Kidney tubule cell (primary cell): Measurements from ENCODE around the gene HNRNPH3.
"Not testable (repeated sequence)": the region's sequence is repeated elsewhere in the genome, so short reads cannot be mapped to it uniquely, and the experiment has no call there.

Experiments used
- DNase-seq: peaks from one replicate; pipeline ENCODE4 v3.0.0-alpha.2; 2018; ENCODE audit warnings: low spot score

Gene HNRNPH3, protein sequence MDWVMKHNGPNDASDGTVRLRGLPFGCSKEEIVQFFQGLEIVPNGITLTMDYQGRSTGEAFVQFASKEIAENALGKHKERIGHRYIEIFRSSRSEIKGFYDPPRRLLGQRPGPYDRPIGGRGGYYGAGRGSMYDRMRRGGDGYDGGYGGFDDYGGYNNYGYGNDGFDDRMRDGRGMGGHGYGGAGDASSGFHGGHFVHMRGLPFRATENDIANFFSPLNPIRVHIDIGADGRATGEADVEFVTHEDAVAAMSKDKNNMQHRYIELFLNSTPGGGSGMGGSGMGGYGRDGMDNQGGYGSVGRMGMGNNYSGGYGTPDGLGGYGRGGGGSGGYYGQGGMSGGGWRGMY

DNA sequence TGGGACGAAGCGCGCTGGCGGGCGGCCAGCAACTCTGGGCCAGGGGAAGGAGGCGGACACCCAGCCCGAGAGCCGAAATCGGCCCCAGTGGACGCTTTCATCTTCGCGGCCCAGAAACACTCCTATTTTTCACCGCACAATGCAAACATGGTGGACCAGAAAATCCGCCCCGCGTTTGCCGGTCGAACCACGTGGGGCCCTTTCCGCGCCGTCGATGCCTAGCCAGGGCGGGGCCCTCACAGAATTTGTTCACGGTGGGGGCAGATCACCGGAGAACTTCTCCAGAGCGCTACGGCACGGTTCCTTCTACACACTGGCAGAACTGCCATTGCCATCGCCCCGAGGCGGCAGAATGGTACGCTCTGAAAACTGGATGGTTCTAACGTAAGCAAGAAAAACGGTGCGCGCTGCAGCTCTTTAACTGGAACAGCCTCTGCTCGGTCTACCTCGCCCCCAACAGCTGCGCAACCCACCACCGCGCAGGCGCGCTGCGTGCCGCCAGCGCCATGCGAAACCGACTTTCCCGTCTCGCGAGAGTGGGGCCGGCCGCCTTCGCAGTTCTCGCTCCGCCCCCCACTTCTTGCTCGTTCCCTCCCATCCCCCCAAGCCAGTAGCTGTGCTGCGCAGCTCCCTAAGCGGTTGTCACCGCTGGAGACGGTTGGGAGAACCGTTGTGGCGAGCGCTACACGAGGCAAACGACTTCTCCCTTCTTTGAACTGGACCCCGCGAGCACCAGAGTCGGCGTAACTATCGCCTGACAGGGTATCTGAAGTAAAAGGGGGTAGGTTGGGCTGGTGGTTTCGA is at the start of gene HNRNPH3:
TSS of gene HNRNPH3 (plus strand) at position 610 of the 804 bp plus-strand sequence. CDS start 5,158 bp downstream, outside the sequence.
- DNase-seq = peak; percentile 97

DNA sequence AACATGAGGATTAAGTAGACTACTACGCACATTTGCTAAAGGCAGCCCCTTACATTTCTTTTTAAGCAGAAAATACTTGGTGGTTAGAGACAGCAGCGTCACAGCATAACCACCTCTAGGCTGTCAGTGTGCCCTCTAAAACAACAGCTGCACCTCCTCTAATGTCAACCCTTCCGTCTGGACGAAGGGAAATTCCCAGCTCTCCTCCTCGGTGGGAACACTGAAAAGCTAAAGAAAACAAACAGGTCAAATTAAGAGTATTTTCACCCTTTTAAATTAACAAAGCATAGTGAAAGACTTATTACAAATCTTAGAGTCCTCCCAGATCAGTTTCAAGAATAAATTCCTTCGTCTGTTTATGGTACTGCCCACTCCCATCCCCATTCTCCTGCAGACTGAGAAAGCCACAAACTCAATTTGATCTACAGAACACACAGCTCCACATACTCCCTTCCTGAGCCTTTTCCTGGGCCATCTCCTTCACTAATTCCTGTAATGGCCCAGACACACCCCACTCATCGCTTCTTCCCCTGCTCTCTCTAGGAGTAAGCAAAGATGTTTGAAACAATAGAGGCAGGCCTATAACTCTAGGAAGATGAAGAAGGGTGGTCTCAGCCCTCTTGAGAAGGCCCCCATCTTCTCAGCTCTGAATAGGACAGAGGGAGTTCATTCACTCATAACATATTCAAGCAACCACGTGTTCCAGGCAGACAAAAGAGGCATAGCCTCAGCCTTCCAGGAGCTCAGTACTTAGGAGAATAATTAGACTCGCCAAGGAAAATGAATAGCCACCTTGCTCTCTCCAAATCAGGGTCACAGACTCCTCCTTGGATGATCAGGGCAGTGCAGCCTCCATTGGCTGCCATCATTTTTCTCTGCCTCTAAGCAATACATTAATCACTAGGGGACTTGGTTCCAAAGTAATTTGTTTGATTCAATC is 47.5 kb upstream of the HNRNPH3 start:
- DNase-seq = no peak

DNA sequence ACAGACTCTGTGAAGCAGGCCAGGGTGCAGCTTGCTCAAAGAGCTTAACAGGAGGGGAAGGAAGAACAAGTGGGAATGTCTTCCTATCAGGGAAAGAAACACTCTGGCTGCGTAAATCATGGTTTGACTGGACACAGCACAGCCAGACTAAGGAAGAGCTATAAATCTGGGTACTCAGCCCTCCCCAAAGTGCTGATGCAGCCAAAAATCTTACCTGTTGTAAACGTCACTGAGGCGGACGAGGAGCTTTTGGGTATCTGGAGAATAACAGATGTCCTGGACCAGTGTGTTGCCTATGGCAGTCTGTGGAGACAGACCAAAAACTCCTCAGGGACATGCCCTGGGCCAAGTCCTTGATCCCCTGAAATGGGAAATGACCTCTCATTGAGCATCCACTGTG is 43.1 kb upstream of the HNRNPH3 start:
- no peak for DNase-seq

DNA sequence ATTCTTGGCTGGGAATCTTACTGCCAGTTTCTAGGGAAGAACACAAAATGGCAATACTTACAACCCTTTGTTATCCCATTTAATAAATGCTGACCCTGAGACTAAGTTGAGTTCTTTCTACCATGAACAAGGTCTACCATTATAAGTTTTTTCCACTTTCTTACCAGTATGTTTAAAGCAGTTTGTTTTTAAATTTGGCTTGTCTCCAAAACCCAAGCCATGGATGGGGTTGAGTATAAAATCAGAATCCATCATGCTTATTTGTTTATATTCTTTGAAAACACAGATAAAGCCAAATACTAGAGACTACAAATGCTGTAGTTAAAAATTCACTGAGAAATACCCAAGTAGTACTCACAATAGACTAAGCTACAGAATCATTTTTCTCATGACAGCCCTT is 41.1 kb upstream of the HNRNPH3 start:
- DNase-seq = no peak

DNA sequence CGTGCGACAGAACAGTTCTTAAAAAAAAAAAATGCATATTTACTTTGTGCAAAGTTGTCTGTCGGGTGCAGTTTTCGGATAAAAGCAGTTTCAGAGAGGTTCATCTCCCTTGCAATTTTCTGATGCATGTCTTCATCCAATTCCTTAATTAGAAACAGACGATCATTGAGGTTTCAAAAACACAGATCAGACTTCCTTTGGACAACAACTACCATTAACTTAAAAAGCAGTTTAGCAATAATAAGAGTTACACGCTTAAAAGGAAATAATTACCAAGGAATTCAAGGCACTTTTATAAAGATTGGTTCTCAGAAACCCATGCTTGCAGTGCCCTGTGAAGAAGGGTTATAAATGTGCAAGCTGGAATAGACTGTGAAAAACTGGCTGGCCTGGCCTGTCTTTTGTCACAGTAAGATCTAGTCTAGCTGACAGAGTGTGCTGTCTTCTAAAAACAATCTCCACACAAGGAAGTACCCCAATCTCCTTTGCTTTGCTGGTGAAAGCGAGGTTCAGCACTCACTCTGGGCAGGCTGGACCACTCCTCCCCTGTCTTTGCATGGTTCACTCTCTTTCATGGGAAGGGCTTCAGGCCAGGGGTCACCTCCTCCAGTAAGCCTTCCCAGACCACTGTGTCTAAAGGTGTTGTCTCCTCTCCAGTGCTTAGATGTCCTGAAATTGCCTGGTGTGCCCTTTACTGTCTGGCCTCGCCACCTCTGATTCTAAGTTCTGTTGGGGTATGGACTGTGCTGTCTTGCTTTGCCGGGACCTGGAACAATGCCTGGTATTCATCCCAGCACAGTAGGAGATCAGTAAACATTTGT is 34.8 kb upstream of the HNRNPH3 start:
- DNase-seq = no peak

DNA sequence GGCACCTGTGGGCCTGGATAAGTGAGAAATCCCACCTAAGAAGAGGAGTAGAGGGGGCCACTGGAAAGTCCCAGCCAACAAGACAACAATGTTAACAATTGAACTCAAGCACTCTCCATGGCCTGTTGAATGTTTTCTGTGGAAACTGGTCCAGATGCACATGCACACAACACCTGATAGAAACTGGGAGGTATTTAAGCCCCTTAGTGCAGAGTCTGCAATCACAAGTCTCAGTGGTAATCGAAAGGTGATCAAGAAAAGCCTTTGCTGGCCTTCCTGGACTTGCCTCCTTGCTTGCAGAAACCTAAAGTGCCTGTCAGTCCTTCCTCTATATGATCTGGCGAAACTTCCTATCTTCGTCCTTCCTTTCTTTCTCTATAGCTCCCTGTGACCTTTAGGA is 30.6 kb upstream of the HNRNPH3 start:
- no peak for DNase-seq

DNA sequence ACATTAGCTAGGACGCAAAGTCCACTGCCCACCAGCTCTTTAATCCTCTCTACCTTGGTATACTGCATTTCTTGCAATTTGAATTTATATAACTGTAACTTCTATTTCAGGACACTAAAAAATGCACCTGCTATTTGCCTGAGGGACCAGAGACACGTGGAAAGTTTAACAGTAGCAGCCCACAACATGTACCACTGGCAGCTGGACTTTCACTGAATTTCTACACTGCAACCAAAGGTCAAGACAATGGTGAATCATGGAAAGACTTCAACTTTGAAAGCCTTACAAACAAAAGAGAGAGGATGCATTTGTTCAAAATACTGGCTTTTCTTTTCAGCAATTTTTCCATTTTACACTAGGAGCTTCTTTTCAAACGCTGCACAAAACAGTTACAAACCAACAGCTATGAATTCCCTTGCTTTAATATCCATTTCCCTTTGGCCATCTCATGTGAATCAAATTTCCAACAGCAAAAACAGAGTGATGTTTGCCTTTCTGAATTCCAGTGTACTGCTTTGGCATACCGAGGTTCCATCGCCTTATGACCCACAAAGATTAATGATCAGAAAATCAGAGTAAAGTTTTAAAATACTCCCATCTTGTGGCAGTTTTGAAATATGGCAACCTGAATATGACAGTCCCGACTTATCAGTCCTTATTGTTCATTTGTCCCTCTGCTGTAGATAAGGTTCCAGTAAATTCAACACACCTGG is 29.9 kb upstream of the HNRNPH3 start:
- DNase-seq = peak; percentile 68

DNA sequence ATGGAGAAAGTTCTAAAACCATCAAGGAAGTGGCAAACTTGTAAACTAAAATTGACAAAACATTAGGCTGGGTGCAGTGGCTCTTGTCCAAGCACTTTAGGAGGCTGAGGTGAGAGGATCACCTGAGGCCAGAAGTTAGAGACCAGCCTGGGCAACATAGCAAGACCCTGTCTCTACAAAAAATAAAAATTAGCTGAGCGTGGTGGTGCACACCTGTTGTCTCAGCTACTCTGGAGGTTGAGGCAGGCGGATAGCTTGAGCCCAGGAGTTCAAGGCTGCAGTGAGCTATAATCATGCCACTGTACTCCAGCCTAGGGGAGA is 29.4 kb upstream of the HNRNPH3 start:
- DNase-seq = no peak

DNA sequence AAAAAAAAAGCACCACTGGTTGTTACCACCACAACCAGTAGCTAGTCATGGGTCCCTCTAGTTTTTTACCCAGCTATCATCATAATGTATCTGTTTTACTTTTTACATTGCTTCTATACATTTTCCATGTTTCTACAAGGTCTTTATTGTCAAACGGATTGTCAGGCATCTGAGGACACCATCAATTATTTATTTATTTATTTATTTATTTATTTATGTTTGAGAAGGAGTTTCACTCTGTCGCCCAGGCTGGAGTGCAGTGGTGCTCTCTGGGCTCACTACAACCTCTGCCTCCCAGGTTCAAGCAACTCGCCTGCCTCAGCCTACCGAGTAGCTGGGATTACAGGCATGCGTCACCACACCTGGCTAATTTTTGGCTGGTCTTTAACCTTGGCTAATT is 29.0 kb upstream of the HNRNPH3 start:
- DNase-seq = no peak

DNA sequence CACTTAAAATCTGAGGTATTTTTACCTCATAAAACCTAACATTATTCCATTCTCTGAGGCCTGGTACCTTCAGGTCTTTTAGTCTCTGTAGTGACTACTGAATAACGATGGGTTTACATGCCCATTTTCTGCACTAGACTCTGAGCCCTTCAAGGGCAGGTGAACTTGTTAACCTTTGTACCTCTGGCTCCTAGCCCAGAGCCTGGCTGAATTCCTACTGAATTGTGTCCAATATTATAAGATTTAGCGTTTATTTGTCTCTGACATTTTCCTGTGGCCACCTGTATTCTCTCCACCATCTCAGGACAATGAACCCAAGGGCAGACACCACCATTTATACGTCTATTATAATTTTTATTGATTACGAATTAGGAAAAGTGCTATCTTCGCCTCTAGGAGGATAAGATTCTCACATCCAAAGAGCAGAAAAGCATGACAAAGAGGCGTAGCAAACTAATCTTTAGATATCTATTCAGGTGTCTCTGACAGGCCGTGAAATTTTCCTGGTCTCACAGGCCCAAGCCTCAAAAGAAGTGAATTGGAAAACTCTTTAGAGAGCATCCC is 27.9 kb upstream of the HNRNPH3 start:
- no peak for DNase-seq

DNA sequence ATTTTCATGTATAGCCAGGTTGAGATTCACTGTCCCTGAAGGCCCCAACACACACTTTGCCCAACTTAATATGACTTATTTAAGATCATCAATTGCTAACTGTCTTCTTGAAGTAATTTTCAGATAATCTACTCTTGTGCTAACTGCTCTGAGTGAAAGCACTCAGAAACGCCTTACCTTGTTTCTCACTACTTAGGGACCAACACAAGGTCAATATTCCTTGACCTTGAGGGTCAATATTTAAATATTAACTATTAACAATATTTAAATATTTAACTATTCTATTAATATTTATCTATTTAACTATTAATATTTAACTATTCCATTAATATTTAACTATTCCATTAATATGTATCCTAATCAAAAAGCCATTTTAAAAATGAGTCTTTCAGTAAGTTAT is 26.0 kb upstream of the HNRNPH3 start:
- DNase-seq = no peak

DNA sequence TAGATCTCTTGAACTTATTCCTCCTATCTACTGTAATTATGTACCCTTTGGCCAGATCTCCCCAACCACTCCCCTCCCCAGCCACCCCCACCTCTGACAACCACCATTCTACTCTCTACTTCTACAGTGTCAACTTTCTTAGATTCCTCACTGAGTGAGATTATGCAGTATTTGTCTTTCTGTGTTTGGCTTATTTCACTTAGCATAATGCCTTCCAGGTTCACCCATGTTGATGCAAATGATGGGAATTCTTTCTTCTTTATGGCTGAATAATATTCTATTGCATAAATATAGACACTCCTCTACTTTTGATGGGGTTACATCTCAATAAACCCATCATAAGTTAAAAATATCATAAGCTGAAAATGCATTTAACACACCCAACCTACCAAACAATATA is 21.3 kb upstream of the HNRNPH3 start:
- no peak for DNase-seq

DNA sequence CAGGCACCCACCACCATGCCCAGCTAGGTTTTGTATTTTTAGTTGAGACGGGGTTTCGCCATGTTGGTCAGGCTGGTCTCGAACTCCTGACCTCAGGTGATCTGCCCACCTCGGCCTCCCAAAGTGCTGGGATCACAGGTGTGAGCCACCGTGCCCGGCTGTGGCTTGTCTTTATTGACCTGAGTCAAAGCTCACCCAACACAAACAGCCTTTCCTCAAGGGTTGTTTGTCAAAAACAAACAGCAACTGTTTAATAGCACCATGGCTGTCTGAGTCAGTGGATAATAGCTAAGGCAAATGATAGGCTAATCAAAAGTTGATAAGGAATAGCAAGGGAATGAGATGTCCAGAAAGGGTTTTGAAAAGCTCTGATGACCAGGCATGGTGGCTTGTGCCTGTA is 16.9 kb upstream of the HNRNPH3 start:
- not testable (repeated sequence) for DNase-seq

DNA sequence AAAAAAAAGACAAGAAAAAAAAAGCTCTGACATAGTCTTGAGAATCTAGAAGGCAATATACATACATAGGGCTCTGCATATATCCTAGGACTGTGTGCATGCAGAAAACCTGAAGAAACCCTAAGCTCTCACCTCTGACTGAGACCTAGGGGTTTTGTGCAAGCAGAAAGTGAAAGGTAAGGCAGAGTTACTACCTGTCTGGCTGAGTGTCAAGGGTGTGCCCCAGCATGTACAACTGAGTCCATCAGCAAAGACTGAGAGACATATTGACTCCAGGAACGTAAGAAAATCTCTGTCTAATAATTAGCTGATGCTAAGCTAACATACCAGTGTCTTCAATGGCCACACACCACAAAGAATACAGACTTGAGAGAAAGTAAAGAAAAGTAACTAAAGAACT is 16.3 kb upstream of the HNRNPH3 start:
- no peak for DNase-seq

DNA sequence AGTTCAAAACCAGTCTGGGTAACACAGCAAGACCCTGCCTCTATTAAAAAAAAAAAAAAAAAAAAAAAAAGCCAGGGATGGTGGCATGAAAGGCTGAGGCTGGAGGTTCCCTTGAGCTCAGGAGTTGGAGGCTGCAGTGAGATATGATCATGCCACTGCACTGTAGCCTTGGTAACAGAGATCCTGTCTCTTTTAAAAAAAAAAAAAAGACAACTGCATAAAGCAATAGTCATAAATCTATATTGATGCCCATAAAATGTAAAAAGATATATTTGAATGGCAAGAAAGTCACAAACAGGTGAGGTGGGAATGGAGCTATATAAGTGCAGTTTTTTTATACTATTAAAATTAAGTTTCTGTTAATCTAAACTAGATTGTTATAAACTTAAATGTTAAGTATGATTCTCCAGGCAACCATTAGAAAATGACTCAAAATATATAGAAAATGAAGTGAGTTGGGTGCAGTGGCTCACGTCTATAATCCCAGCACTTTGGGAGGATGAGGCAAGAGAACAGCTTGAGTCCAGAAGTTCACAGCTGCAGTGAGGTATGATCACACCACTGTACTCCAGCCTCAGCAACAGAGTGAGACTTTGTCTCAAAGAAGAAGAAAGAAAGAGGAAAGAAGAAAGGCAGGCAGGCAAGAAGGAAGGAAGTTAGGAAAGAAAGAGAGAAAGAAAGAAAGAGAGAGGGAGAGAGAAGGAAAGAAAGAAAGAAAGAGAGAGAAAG is 13.4 kb upstream of the HNRNPH3 start:
- DNase-seq = no peak

DNA sequence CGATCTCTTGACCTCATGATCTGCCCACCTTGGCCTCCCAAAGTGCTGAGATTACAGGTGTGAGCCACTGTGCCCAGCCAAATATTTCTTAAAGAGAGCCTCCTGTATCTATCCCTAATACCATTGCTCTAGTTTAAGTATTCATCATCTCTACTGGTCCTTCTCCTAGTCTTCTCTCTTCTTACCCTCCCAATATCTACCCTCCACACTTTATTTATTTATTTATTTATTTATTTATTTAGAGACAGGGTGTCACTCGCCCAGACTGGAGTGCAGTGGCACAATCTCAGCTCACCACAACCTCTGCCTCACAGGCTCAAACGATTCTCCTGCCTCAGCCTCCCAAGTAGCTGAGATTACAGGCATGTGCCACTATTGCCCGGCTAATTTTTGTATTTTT is 7.5 kb upstream of the HNRNPH3 start:
- DNase-seq = not testable (repeated sequence)

DNA sequence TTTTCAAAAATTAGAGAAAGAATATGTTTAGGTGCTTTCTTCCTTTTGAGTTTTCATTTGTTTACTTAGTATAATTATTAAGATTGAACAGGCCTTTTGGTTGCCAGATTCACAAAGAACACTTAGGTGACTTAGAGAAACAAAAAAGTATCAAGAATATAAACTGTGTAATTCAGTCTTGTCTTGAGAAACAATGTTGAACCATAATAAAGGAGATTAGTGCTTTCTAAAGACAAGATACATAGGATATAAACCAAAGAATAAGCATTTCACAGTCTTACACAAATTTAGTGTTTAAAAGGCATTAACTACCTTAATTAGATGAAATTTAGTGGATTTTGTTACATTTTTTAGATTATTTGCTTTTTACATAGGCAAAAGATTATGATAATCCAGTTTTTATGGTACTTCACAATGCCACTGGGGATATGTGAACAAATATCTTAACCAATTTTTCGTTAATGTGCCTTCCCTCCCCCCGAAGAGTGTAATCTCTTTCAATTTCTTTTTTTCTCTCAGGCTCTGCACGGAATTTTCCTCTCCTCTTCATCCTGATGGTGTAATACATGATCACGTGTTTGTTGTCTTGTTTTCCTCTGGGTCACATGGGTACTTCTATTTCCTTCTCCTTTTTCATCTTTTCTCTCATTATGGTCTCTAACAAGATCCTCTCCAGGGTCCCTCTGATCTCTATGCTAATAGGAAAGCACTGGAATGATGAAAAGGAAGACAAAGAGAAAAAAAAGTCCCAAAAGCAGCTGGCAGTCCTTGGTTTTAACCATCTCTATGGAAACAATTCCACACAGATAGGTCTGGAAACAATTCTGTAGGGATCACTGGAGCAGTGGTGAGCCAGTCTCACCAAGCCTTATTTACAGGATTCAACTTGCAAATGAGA is 3.7 kb upstream of the HNRNPH3 start:
- DNase-seq = peak; percentile 64

DNA sequence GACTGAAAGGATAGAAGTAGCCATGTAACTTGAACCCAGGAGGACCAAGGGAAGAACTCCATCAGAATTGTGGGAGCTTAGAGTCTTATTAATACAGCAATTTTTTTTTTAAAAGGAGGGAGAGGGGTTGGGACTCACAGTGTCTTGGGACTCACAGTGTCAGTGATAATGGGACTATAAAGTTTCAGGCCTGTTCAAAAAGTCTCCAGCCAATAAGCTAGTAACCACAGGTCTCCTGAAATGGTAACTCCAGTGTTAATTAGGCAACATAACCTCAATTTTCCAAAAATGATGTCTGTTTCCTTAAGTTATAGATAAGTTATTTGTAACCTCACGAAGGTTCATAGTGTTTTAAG is 2.4 kb upstream of the HNRNPH3 start:
- DNase-seq = no peak

DNA sequence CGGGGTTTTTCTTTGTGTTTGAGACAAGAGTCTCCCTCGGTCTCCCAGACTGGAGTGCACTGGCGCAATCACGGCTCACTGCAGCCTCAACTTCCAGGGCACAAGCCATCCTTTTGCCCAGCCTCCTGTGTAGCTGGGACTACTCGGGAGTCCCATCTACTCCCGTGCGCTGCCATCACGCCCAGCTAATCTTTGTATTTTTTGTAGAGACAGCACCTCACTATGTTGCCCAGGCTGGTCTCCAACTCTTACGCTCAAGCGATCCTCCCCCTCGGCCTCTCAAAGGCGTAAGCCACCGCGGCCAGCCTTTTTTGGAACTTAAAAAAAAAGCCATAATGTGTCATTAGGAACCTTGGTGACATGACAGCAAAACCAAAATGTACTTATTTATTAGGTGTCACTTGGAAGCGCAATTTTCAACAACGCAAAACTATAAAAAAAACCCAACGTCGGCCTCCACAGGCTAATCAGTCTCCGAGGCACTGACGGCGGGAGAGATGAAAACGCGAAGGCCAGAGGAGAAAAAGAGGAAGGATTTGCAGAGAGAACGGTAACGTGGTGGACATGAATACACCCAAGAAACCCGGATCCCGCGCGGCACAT is 911 bp upstream of the HNRNPH3 start:
- peak; percentile 41 for DNase-seq
